Hepatocyte (in vitro differentiated cells): ENCODE data around the gene KDF1.

ENCODE experiments used
- EZH2 ChIP-seq: fragments of 200-600 bp; sonication (generic); IDR thresholded peaks from 2 replicates; pipeline ENCODE4 v1.6.1; 2016; ENCODE audit warnings: antibody characterized with exemption, mild to moderate bottlenecking, borderline replicate concordance
- TF ChIP-seq, protein P1 (sequence below): fragments of 200-600 bp; sonication (generic); IDR thresholded peaks from 2 replicates; pipeline ENCODE4 v1.5.1; 2016; ENCODE audit warnings: antibody characterized with exemption, mild to moderate bottlenecking; ENCODE audit not compliant: poor library complexity

- TF ChIP-seq, protein P1, sequence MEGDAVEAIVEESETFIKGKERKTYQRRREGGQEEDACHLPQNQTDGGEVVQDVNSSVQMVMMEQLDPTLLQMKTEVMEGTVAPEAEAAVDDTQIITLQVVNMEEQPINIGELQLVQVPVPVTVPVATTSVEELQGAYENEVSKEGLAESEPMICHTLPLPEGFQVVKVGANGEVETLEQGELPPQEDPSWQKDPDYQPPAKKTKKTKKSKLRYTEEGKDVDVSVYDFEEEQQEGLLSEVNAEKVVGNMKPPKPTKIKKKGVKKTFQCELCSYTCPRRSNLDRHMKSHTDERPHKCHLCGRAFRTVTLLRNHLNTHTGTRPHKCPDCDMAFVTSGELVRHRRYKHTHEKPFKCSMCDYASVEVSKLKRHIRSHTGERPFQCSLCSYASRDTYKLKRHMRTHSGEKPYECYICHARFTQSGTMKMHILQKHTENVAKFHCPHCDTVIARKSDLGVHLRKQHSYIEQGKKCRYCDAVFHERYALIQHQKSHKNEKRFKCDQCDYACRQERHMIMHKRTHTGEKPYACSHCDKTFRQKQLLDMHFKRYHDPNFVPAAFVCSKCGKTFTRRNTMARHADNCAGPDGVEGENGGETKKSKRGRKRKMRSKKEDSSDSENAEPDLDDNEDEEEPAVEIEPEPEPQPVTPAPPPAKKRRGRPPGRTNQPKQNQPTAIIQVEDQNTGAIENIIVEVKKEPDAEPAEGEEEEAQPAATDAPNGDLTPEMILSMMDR = no peak
- TF ChIP-seq EZH2 = no peak
Observed at GRCh38 chr1:26951821-26952497, 8.3 kb downstream of the KDF1 start.
